SK-N-SH treated with all-trans-retinoic acid at 6 μM for 48 hours (cell line): ENCODE measurements around the gene SYT7.

Source experiments
- CREB5 ChIP-seq: fragments of 250-450 bp; sonication (Bioruptor Pico); IDR thresholded peaks from 2 replicates; pipeline ENCODE4 v1.5.1; 2020; ENCODE audit warnings: low read depth, mild to moderate bottlenecking, moderate library complexity
- ISL1 ChIP-seq: fragments of 250-450 bp; sonication (Bioruptor Pico); IDR thresholded peaks from 2 replicates; pipeline ENCODE4 v2.1.2; 2022; ENCODE audit warnings: mild to moderate bottlenecking, moderate library complexity
- PATZ1 ChIP-seq: fragments of 250-450 bp; sonication (Bioruptor Pico); IDR thresholded peaks from 2 replicates; pipeline ENCODE4 v1.8.0; 2020; ENCODE audit warnings: mild to moderate bottlenecking, moderate library complexity, borderline replicate concordance
- RARB ChIP-seq: fragments of 250-450 bp; sonication (Bioruptor Pico); IDR thresholded peaks from 2 replicates; pipeline ENCODE4 v1.8.0; 2021; ENCODE audit warnings: mild to moderate bottlenecking, moderate library complexity
- ZNF8 ChIP-seq: fragments of 450-650 bp; formaldehyde crosslinking; IDR thresholded peaks from 2 replicates; pipeline ENCODE4 v1.5.0; 2020; ENCODE audit warnings: mild to moderate bottlenecking, moderate library complexity

- no peak for TF ChIP-seq ISL1 (CRISPR knock-in tag)
- no peak for TF ChIP-seq ZNF8 (CRISPR knock-in tag)
- no peak for TF ChIP-seq PATZ1 (CRISPR knock-in tag)
- no peak for TF ChIP-seq RARB (CRISPR knock-in tag)
- TF ChIP-seq CREB5: no peak
These were observed 75.8 kb downstream of the SYT7 start for GRCh38 chr11:61505106-61505505.
